Measurements from ENCODE around the gene DKKL1. TPM values are rescaled to one million over a fixed set of nuclear protein-coding genes. Genes with fewer than 3 reads are reported as not detected.

Gene DKKL1
- total RNA-seq, 1 donor from 2014 or later = not detected

GRCh38 chr19:49333418-49333805, 30.3 kb upstream of the DKKL1 start:
- Histone ChIP-seq H3K9me3 (no peaks in the 10 kb centered on the region), H3K36me3 (no peaks in the 10 kb centered on the region), H3K27me3 (no peaks in the 10 kb centered on the region), H3K4me1 (peaks cover 0 to 4% of the 10 kb centered on the region in 2 donors), H3K4me3 (no peak overlapping the region), H3K27ac (no peak overlapping the region)
- intact Hi-C loops (cut with DNase I) = no loop called here
- DNase-seq (ENCODE audit: low spot score in 2 of 2) = peak in 1 of 2 donors; percentile 50
- TF ChIP-seq CTCF (IDR thresholded peaks at IDR 0.05) = no peak

- H3K27ac ChIP-seq = no peak overlapping the region
- DNase-seq (ENCODE audit: low spot score in 2 of 2) = peak in 1 of 2 donors; percentile 65
- H3K36me3 ChIP-seq = no peaks in the 10 kb centered on the region
- H3K4me3 ChIP-seq = no peak overlapping the region
- H3K27me3 ChIP-seq = no peaks in the 10 kb centered on the region
- intact Hi-C loops (cut with DNase I) = no loop called here
- no peaks in the 10 kb centered on the region for H3K9me3 ChIP-seq
- TF ChIP-seq CTCF (IDR thresholded peaks at IDR 0.05) = no peak
- peaks cover 0 to 7% of the 10 kb centered on the region in 2 donors for H3K4me1 ChIP-seq
These were observed 29.8 kb upstream of the DKKL1 start for GRCh38 chr19:49333811-49334288.

GRCh38 chr19:49335071-49335783, 28.4 kb upstream of the DKKL1 start, which contains the start of gene CD37:
TSS of gene CD37 (plus strand) at chr19:49335406. CDS start at chr19:49335541, 135 bp downstream.
- Histone ChIP-seq H3K27ac (no peak within 1 kb of the TSS), H3K36me3 (no peaks in the 10 kb centered on the region)

GRCh38 chr19:49335784-49336481, 27.7 kb upstream of the DKKL1 start:
- intact Hi-C loops (cut with DNase I) = no loop called here

More at GRCh38 chr19:49335071-49335783, 28.4 kb upstream of the DKKL1 start, which contains the start of gene CD37:
- intact Hi-C loops (cut with DNase I) = no loop called here
- no peak for TF ChIP-seq CTCF (IDR thresholded peaks at IDR 0.05)
- Histone ChIP-seq H3K9me3 (no peaks in the 10 kb centered on the region), H3K4me1 (peaks cover 6 to 14% of the 10 kb centered on the region in 2 donors), H3K27me3 (no peaks in the 10 kb centered on the region), H3K4me3 (peak within 1 kb of the TSS in 1 of 2 donors; percentile 39)
- DNase-seq (ENCODE audit: low spot score in 2 of 2) = peak in 1 of 2 donors; percentile 63

More at GRCh38 chr19:49335784-49336481, 27.7 kb upstream of the DKKL1 start:
- peak in 1 of 2 donors; percentile 54 for DNase-seq (ENCODE audit: low spot score in 2 of 2)
- no peak for TF ChIP-seq CTCF (IDR thresholded peaks at IDR 0.05)
- Histone ChIP-seq H3K36me3 (no peaks in the 10 kb centered on the region), H3K27me3 (no peaks in the 10 kb centered on the region), H3K9me3 (no peaks in the 10 kb centered on the region), H3K4me3 (peak overlapping the region in 1 of 2 donors; percentile 39), H3K4me1 (peaks cover 6 to 14% of the 10 kb centered on the region in 2 donors), H3K27ac (no peak overlapping the region)
